Body of pancreas (tissue), 4 donors: ENCODE data around the gene MYNN. TPM values are rescaled to one million over a fixed set of nuclear protein-coding genes. Genes with fewer than 3 reads are reported as not detected.

ENCODE experiments used
- ATAC-seq: fragments of 150-250 bp; one replicate; pipeline ENCODE4 v1.9.1; 2016
- DNase-seq, 4 donors: peaks; one replicate each; pipeline ENCODE4 v3.0.0-alpha.2; 2019
- H3K27ac ChIP-seq, 4 donors: fragments of 200-600 bp; sonication (generic); 1 replicate in 3 of 4; 2 replicates in 1 of 4; pipeline versions ENCODE4 v1.5.1 to v1.6.1; 2016 to 2019; ENCODE audit warnings: mild to moderate bottlenecking in 1 of 4, mixed read lengths in 1 of 4, moderate library complexity in 1 of 4
- H3K27me3 ChIP-seq, 2 donors: fragments of 200-600 bp; sonication (generic); one replicate each; pipeline ENCODE4 v1.6.0; 2016; ENCODE audit warnings: mild to moderate bottlenecking in 1 of 2
- H3K36me3 ChIP-seq, 2 donors: fragments of 200-600 bp; sonication (generic); replicated peaks in 1 of 2; 2 replicates each; pipeline ENCODE4 v1.5.1; 2016; ENCODE audit warnings: low read depth in 2 of 2; ENCODE audit not compliant: insufficient read depth in 1 of 2
- H3K4me1 ChIP-seq: fragments of 200-600 bp; sonication (generic); one replicate; pipeline ENCODE4 v1.6.0; 2016
- H3K4me3 ChIP-seq, 2 donors: fragments of 200-600 bp; sonication (generic); 1 replicate in 1 of 2; 2 replicates in 1 of 2; pipeline ENCODE4 v1.5.1; 2016 to 2019
- H3K9me3 ChIP-seq, 3 donors: fragments of 200-600 bp; sonication (generic); 1 replicate in 2 of 3; 2 replicates in 1 of 3; pipeline ENCODE4 v1.5.1; 2016
- POLR2A ChIP-seq, 3 donors: fragments of 450-650 bp; IDR thresholded peaks; one replicate each; pipeline ENCODE4 v1.6.1; 2016; ENCODE audit warnings: antibody characterized with exemption in 3 of 3, mild to moderate bottlenecking in 2 of 3
- WGBS, 2 donors: methylation state at CpG; one replicate each; pipeline ENCODE4 v1.1.5; 2017; 5-methylcytosine and 5-hydroxymethylcytosine counted together
- intact Hi-C: fragments of 100-400 bp; cut with DNase I; formaldehyde crosslinking; loops from one replicate; pipeline ENCODE4 v1.15.1; 2023
- total RNA-seq, 2 donors: library from RNA; depleted of rRNA; stranded (reverse); fragments of >200 nt; gene quantifications; one replicate each; pipeline ENCODE4 v1.1.0, GENCODE V29; 2016
- TF ChIP-seq, protein P1 (sequence below), 7 experiments: fragments of 450-650 bp in 4 of 7; fragments of 200-600 bp in 3 of 7; sonication (generic) in 3 of 7; IDR thresholded peaks; one replicate each; pipeline ENCODE4 v1.5.1; 2016 to 2019; ENCODE audit warnings: antibody characterized with exemption in 7 of 7

Gene MYNN
- total RNA-seq, 2 donors from 2014 or later = 8.9 to 10.6 TPM

DNA sequence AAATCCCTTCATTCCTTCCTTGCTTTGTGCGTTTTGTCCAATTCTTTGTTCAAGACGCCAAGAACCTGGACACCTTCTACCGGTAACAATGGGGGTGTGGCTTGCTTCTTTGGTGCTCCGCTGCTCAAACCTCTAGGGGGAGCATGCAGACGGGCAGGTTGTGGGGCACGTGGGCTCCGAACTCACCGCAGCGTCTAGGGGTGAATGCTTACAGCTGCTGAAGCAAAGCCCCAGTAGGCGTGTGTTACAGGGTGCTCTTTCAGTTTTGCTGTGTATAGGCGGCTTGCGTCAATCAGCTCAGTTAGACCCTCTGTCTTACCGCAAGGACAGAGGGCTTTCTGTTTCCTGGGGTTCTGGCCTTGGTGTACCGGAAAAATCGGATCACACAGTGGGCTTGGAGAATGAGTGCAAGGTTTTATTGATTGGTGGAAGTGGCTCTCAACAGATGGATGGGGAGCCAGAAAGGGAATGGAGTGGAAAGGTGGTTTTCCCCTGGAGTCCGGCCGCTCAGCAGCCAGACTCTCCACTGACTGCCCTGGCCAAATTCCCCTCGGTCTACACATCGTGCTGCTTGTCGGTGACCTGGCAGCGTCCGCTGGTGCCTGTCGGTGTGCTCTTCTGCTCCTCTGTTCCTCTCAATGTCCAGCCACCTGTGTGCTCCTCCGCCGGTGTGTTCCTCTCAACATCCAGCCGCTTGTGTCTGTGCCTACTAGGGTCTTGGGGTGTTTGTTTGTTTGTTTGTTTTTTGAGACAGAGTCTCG is 40.7 kb downstream of the MYNN start:
- DNase-seq = peak; percentile 19 to 39 (median 30)
- Histone ChIP-seq H3K27ac (no peak overlapping the region), H3K36me3 (no peaks in the 10 kb centered on the region), H3K4me3 (no peak overlapping the region), H3K27me3 (no peaks in the 10 kb centered on the region), H3K9me3 (peaks cover 0 to 5% (median 0%) of the 10 kb centered on the region in 3 donors), H3K4me1 (peaks cover 14% of the 10 kb centered on the region)
- no peak for ATAC-seq
- intact Hi-C loops = no loop called here
- 59 to 62% methylated on average over 26 to 27 of the region's 27 CpGs for WGBS, 2 donors
- TF ChIP-seq, protein P1, sequence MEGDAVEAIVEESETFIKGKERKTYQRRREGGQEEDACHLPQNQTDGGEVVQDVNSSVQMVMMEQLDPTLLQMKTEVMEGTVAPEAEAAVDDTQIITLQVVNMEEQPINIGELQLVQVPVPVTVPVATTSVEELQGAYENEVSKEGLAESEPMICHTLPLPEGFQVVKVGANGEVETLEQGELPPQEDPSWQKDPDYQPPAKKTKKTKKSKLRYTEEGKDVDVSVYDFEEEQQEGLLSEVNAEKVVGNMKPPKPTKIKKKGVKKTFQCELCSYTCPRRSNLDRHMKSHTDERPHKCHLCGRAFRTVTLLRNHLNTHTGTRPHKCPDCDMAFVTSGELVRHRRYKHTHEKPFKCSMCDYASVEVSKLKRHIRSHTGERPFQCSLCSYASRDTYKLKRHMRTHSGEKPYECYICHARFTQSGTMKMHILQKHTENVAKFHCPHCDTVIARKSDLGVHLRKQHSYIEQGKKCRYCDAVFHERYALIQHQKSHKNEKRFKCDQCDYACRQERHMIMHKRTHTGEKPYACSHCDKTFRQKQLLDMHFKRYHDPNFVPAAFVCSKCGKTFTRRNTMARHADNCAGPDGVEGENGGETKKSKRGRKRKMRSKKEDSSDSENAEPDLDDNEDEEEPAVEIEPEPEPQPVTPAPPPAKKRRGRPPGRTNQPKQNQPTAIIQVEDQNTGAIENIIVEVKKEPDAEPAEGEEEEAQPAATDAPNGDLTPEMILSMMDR (IDR thresholded peaks at IDR 0.05) = peak in 6 of 7 experiments; percentile 19 to 39 (median 24)
- no peak for TF ChIP-seq POLR2A (IDR thresholded peaks at IDR 0.05)

DNA sequence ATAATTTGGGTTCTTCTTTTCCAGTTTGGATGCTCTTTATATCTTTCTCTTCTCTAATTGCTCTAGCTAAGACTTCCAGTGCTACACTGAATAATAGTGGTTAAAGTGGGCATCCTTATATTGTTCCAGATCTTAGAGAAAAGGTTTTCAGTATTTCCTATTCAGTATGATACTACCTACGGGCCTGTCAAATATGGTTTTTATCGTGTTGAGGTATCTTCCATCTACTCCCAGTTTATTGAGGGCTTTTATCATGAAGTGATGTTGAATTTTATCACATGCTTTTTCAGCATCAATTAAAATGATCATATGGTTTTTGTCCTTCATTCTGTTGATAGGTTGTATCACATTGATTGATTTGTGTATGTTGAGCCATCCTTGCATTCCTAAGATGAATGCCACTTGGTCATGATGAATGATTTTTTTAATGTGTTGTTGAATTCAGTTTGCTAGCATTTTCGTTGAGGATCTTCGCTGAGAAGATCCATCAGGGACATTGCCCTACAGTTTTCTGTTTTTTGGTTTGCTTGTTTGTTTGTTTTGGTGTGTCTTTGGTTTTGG is 42.5 kb downstream of the MYNN start:
- Histone ChIP-seq H3K27me3 (no peaks in the 10 kb centered on the region), H3K9me3 (peaks cover 0 to 5% (median 0%) of the 10 kb centered on the region in 3 donors), H3K4me1 (peaks cover 14% of the 10 kb centered on the region), H3K36me3 (no peaks in the 10 kb centered on the region), H3K4me3 (no peak overlapping the region), H3K27ac (no peak overlapping the region)
- DNase-seq (no peak), ATAC-seq (no peak)
- TF ChIP-seq POLR2A (IDR thresholded peaks at IDR 0.05) = no peak
- TF ChIP-seq, protein P1 (IDR thresholded peaks at IDR 0.05) = no peak
- 79 to 84% methylated on average over 4 of the region's 4 CpGs for WGBS, 2 donors
- intact Hi-C loops = no loop called here

DNA sequence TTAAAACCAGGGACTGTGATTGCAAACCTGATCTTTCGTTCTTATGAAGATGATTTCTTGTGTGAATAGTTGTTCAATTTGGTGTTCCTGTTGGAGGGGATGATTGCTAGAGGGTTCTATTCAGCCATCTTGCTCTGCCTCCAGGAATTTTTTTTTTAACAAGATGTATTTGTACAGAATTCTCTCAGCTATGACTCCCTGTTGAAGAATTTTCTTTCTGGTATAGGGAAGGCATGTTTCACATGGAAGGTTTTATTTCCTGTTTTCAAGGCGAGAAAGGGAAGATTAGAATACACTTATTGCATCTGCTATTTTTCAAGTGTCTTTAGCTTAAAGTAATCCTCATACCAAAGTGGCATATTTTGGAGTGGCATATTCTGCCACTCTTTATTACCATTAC is 45.1 kb downstream of the MYNN start:
- intact Hi-C loops = no loop called here
- H3K4me3 ChIP-seq = no peak overlapping the region
- TF ChIP-seq, protein P1 (IDR thresholded peaks at IDR 0.05) = no peak
- TF ChIP-seq POLR2A (IDR thresholded peaks at IDR 0.05) = no peak
- WGBS, 2 donors = 73 to 79% methylated on average over 2 of the region's 2 CpGs
- no peaks in the 10 kb centered on the region for H3K4me1 ChIP-seq
- H3K27me3 ChIP-seq = no peaks in the 10 kb centered on the region
- ATAC-seq = no peak
- H3K36me3 ChIP-seq = no peaks in the 10 kb centered on the region
- DNase-seq = no peak
- H3K27ac ChIP-seq = no peak overlapping the region
- H3K9me3 ChIP-seq = peaks cover 0 to 5% (median 0%) of the 10 kb centered on the region in 3 donors

DNA sequence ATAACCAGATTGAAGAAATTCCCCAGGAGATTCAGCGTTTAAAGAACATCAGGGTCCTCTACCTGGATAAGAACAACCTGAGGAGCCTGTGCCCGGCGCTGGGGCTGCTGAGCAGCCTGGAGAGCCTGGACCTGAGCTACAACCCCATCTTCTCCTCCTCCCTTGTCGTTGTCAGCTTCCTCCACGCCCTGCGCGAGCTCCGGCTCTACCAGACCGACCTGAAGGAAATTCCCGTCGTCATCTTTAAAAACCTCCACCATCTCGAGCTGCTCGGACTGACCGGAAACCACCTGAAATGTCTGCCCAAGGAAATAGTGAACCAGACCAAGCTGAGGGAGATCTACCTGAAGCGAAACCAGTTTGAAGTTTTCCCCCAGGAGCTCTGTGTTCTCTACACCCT is 48.9 kb downstream of the MYNN start:
- DNase-seq (no peak), ATAC-seq (no peak)
- intact Hi-C loops = no loop called here
- Histone ChIP-seq H3K27ac (no peak overlapping the region), H3K4me3 (no peak overlapping the region), H3K27me3 (no peaks in the 10 kb centered on the region), H3K36me3 (no peaks in the 10 kb centered on the region), H3K9me3 (no peaks in the 10 kb centered on the region), H3K4me1 (no peaks in the 10 kb centered on the region)
- WGBS, 2 donors = 86 to 93% methylated on average over 15 of the region's 15 CpGs
- TF ChIP-seq, protein P1 (IDR thresholded peaks at IDR 0.05) = no peak
- no peak for TF ChIP-seq POLR2A (IDR thresholded peaks at IDR 0.05)
